Stimulated activated CD4-positive, alpha-beta T cell treated with anti-CD3 and anti-CD28 coated beads, TNF-alpha, amount 100 ng/mL, for 24 hours (primary cell): ENCODE results near the gene GNAZ.

Source experiments
- DNase-seq, 3 experiments: peaks; one replicate each; pipeline ENCODE4 v3.0.0-alpha.2; 2020; ENCODE audit warnings: low read depth in 3 of 3

The GNAZ gene

GRCh38 chr22:23119494-23120414 is 49.4 kb downstream of the GNAZ start:
- DNase-seq = peak; percentile 38 to 51 (median 40)

- DNase-seq = no peak
Measured at GRCh38 chr22:23120415-23120899, 50.1 kb downstream of the GNAZ start.

GRCh38 chr22:23121000-23121421 is 50.7 kb downstream of the GNAZ start:
- no peak for DNase-seq

GRCh38 chr22:23121424-23121823 is 51.1 kb downstream of the GNAZ start:
- no peak for DNase-seq

GRCh38 chr22:23122216-23122957 is 52.1 kb downstream of the GNAZ start:
- no peak for DNase-seq

GRCh38 chr22:23122992-23123803 is 52.9 kb downstream of the GNAZ start:
- DNase-seq = no peak

GRCh38 chr22:23123804-23124254 is 53.5 kb downstream of the GNAZ start:
- DNase-seq = no peak

- no peak for DNase-seq
Measured at GRCh38 chr22:23124611-23125511, 54.5 kb downstream of the GNAZ start.

- DNase-seq = no peak
Measured at GRCh38 chr22:23125512-23126103, 55.3 kb downstream of the GNAZ start.

GRCh38 chr22:23126165-23127054 is 56.1 kb downstream of the GNAZ start:
- no peak for DNase-seq

- DNase-seq = no peak
Measured at GRCh38 chr22:23127055-23127756, 56.9 kb downstream of the GNAZ start.

GRCh38 chr22:23127788-23128187 is 57.5 kb downstream of the GNAZ start:
- DNase-seq = no peak

- peak; percentile 53 to 67 (median 59) for DNase-seq
Measured at GRCh38 chr22:23128269-23129108, 58.2 kb downstream of the GNAZ start.

- DNase-seq = no peak
Measured at GRCh38 chr22:23129149-23129548, 58.8 kb downstream of the GNAZ start.

GRCh38 chr22:23130697-23131096 is 60.4 kb downstream of the GNAZ start:
- DNase-seq = no peak

- no peak for DNase-seq
Measured at GRCh38 chr22:23131931-23132330, 61.6 kb downstream of the GNAZ start.

GRCh38 chr22:23132376-23133091 is 62.2 kb downstream of the GNAZ start:
- no peak for DNase-seq
